OCI-LY1 (cell line): Measurements from ENCODE around the gene NR2F1-AS1.

Experiments used
- EZH2 ChIP-seq: fragments of 200-600 bp; sonication (generic), shearing (Covaris generic); IDR thresholded peaks from 2 replicates; pipeline ENCODE4 v1.8.0; 2017; ENCODE audit warnings: borderline replicate concordance, mixed run types, mild to moderate bottlenecking, antibody characterized with exemption, low read length, moderate library complexity, mixed read lengths
- TF ChIP-seq, protein P1 (sequence below): fragments of 200-600 bp; sonication (generic), shearing (Covaris generic); IDR thresholded peaks from 2 replicates; pipeline ENCODE4 v1.5.1; 2017; ENCODE audit warnings: mild to moderate bottlenecking, antibody characterized with exemption, low read length, moderate library complexity, mixed read lengths

DNA sequence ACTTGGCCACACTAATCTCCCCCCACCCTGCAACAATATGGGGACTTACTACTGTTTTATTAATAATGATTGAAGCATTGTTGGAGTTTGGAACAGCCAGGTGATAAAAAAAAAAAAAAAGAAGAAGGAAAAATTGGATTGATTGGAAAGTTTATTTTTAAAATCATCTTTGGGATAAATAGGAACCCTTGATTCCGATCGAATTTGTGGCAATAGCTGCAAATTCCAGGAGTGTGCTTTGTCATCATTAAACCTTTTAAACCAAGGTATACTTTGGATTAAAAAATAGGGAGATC is 1.1 kb upstream of the NR2F1-AS1 start:
- TF ChIP-seq, protein P1, sequence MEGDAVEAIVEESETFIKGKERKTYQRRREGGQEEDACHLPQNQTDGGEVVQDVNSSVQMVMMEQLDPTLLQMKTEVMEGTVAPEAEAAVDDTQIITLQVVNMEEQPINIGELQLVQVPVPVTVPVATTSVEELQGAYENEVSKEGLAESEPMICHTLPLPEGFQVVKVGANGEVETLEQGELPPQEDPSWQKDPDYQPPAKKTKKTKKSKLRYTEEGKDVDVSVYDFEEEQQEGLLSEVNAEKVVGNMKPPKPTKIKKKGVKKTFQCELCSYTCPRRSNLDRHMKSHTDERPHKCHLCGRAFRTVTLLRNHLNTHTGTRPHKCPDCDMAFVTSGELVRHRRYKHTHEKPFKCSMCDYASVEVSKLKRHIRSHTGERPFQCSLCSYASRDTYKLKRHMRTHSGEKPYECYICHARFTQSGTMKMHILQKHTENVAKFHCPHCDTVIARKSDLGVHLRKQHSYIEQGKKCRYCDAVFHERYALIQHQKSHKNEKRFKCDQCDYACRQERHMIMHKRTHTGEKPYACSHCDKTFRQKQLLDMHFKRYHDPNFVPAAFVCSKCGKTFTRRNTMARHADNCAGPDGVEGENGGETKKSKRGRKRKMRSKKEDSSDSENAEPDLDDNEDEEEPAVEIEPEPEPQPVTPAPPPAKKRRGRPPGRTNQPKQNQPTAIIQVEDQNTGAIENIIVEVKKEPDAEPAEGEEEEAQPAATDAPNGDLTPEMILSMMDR = no peak
- TF ChIP-seq EZH2 = no peak
